H1 (cell line): Measurements from ENCODE around the gene ASL. TPM values are rescaled to one million over a fixed set of nuclear protein-coding genes. Genes with fewer than 3 reads are reported as not detected.

Experiments
- CTCF ChIA-PET: fragments of 300-600 bp; sonication (Branson Sonifier 250); formaldehyde crosslinking; loops from one replicate; lab custom pipeline; 2021; ENCODE audit not compliant: partially characterized antibody; lab: Charles Lee
- POLR2A ChIA-PET: fragments of 300-600 bp; sonication (Branson Sonifier 250); formaldehyde crosslinking; loops from one replicate; lab custom pipeline; 2021; ENCODE audit warnings: inconsistent platforms; ENCODE audit not compliant: partially characterized antibody; lab: Charles Lee
- DNase-seq, 2 experiments: peaks; one replicate each; pipeline versions ENCODE4 v3.0.0 to v3.0.0-alpha.2; 2010 to 2022; ENCODE audit warnings: low spot score in 2 of 2, low read depth in 1 of 2, mixed read lengths in 1 of 2
- FAIRE-seq: peaks from 2 replicates; lab custom pipeline; 2011; peaks lifted over from hg19 to GRCh38; lab: Jason Lieb, UNC
- H2AFZ ChIP-seq: 2 replicates; pipeline ENCODE4 v1.8.1; 2012; ENCODE audit warnings: low read length, inconsistent platforms
- H2AK5ac ChIP-seq: 2 replicates; pipeline ENCODE4 v1.6.1; 2013; ENCODE audit warnings: low read depth, low read length
- H2BK120ac ChIP-seq: replicated peaks from 2 replicates; pipeline ENCODE3; 2013; ENCODE audit warnings: low read depth, low read length, inconsistent platforms
- H2BK12ac ChIP-seq: 2 replicates; pipeline ENCODE4 v1.6.1; 2013; ENCODE audit warnings: low read depth, low read length
- H2BK15ac ChIP-seq: 2 replicates; pipeline ENCODE4 v1.6.1; 2013; ENCODE audit warnings: low read length
- H2BK20ac ChIP-seq: 2 replicates; pipeline ENCODE4 v1.6.1; 2013; ENCODE audit warnings: low read length
- H2BK5ac ChIP-seq: 2 replicates; pipeline ENCODE4 v1.6.1; 2013; ENCODE audit warnings: low read depth, low read length
- H3K14ac ChIP-seq: 2 replicates; pipeline ENCODE4 v1.6.1; 2013; ENCODE audit warnings: inconsistent platforms; ENCODE audit not compliant: insufficient read length
- H3K18ac ChIP-seq: 2 replicates; pipeline ENCODE4 v1.6.1; 2013; ENCODE audit warnings: low read length; ENCODE audit errors: extremely low read depth
- H3K23ac ChIP-seq: 2 replicates; pipeline ENCODE4 v1.6.1; 2013; ENCODE audit warnings: inconsistent platforms; ENCODE audit not compliant: insufficient read length
- H3K23me2 ChIP-seq: 2 replicates; pipeline ENCODE4 v1.6.1; 2013; ENCODE audit warnings: low read depth, low read length
- H3K27ac ChIP-seq: 2 replicates; pipeline ENCODE4 v1.6.1; 2011; ENCODE audit warnings: low read depth, low read length, inconsistent platforms
- H3K27me3 ChIP-seq, 4 experiments: replicated peaks in 1 of 4; 1 replicate in 1 of 4; 2 replicates in 3 of 4; pipeline versions ENCODE4 v1.6.1 to v1.8.1; 2011 to 2013; ENCODE audit warnings: low read length in 3 of 4, mild to moderate bottlenecking in 3 of 4, inconsistent platforms in 2 of 4, mixed read lengths in 2 of 4, moderate library complexity in 1 of 4; ENCODE audit not compliant: control insufficient read depth in 3 of 4, insufficient read depth in 3 of 4; ENCODE audit errors: extremely low read depth in 1 of 4
- H3K36me3 ChIP-seq, 4 experiments: 2 replicates each; pipeline versions ENCODE4 v1.6.1 to v1.8.1; 2011 to 2013; ENCODE audit warnings: mild to moderate bottlenecking in 4 of 4, low read length in 3 of 4, moderate library complexity in 2 of 4, control low read depth in 1 of 4, inconsistent platforms in 1 of 4; ENCODE audit not compliant: insufficient read depth in 4 of 4, control insufficient read depth in 2 of 4
- H3K4ac ChIP-seq: replicated peaks from 2 replicates; pipeline ENCODE3; 2013; ENCODE audit warnings: low read length, low read depth, mixed read lengths, inconsistent platforms; ENCODE audit not compliant: insufficient read length
- H3K4me1 ChIP-seq, 4 experiments: replicated peaks in 1 of 4; 1 replicate in 1 of 4; 2 replicates in 3 of 4; pipeline versions ENCODE4 v1.6.1 to v1.8.1; 2011 to 2013; ENCODE audit warnings: low read length in 3 of 4, inconsistent platforms in 2 of 4, mixed read lengths in 1 of 4; ENCODE audit not compliant: insufficient read depth in 4 of 4, control insufficient read depth in 3 of 4
- H3K4me2 ChIP-seq, 2 experiments: 2 replicates each; pipeline versions ENCODE4 v1.6.1 to v1.8.1; 2011 to 2013; ENCODE audit warnings: low read depth in 2 of 2, low read length in 2 of 2, control low read depth in 1 of 2, inconsistent platforms in 1 of 2, mild to moderate bottlenecking in 1 of 2; ENCODE audit not compliant: insufficient read depth in 1 of 2
- H3K4me3 ChIP-seq, 4 experiments: fragments of 200-600, 300-600 bp in 1 of 4; sonication (generic), shearing (Covaris generic), sonication (Bioruptor Twin) in 1 of 4; 2 replicates each; pipeline versions ENCODE4 v1.5.1 to v1.8.1; 2011 to 2016; ENCODE audit warnings: low read length in 4 of 4, low read depth in 3 of 4, control low read depth in 2 of 4, inconsistent platforms in 2 of 4, mild to moderate bottlenecking in 2 of 4, mixed read lengths in 1 of 4, moderate library complexity in 1 of 4; ENCODE audit not compliant: insufficient read depth in 2 of 4; ENCODE audit errors: extremely low read depth in 1 of 4
- H3K56ac ChIP-seq: replicated peaks from 2 replicates; pipeline ENCODE3; 2013; ENCODE audit warnings: low read depth, mild to moderate bottlenecking, mixed read lengths, low read length, inconsistent platforms; ENCODE audit not compliant: insufficient read length
- H3K79me1 ChIP-seq: 2 replicates; pipeline ENCODE4 v1.6.1; 2013; ENCODE audit warnings: low read depth, low read length, control low read depth
- H3K79me2 ChIP-seq, 2 experiments: 2 replicates each; pipeline versions ENCODE4 v1.6.1 to v1.8.1; 2012 to 2013; ENCODE audit warnings: low read length in 2 of 2, mild to moderate bottlenecking in 2 of 2, inconsistent platforms in 1 of 2; ENCODE audit not compliant: insufficient read depth in 2 of 2, control insufficient read depth in 1 of 2
- H3K9ac ChIP-seq, 4 experiments: replicated peaks in 1 of 4; 1 replicate in 1 of 4; 2 replicates in 3 of 4; pipeline versions ENCODE4 v1.6.1 to v1.8.1; 2011 to 2013; ENCODE audit warnings: low read depth in 3 of 4, low read length in 3 of 4, control low read depth in 2 of 4, mild to moderate bottlenecking in 2 of 4, moderate library complexity in 2 of 4, inconsistent platforms in 1 of 4; ENCODE audit errors: extremely low read depth in 1 of 4
- H3K9me3 ChIP-seq, 2 experiments: 2 replicates each; pipeline versions ENCODE4 v1.6.1 to v1.8.1; 2012 to 2013; ENCODE audit warnings: mild to moderate bottlenecking in 2 of 2, moderate library complexity in 2 of 2, control low read depth in 1 of 2, inconsistent platforms in 1 of 2, low read depth in 1 of 2, low read length in 1 of 2, mixed read lengths in 1 of 2; ENCODE audit not compliant: insufficient read depth in 2 of 2
- H4K20me1 ChIP-seq, 2 experiments: replicated peaks in 1 of 2; 2 replicates each; pipeline versions ENCODE3 to v1.8.1; 2011 to 2013; ENCODE audit warnings: inconsistent platforms in 2 of 2, low read length in 2 of 2, mild to moderate bottlenecking in 1 of 2; ENCODE audit not compliant: insufficient read depth in 2 of 2, control insufficient read depth in 1 of 2
- H4K5ac ChIP-seq: 2 replicates; pipeline ENCODE4 v1.6.1; 2013; ENCODE audit warnings: low read length, low read depth, mixed read lengths, inconsistent platforms; ENCODE audit not compliant: insufficient read length
- H4K8ac ChIP-seq: 2 replicates; pipeline ENCODE4 v1.8.0; 2013; ENCODE audit warnings: mild to moderate bottlenecking, moderate library complexity, low read length, inconsistent platforms; ENCODE audit not compliant: insufficient read depth; ENCODE audit errors: extremely low read depth
- H4K91ac ChIP-seq: replicated peaks from 2 replicates; pipeline ENCODE3; 2013; ENCODE audit warnings: low read length, mixed read lengths, inconsistent platforms; ENCODE audit not compliant: insufficient read length
- EP300 ChIP-seq, 2 experiments: IDR thresholded peaks; 1 replicate in 1 of 2; 2 replicates in 1 of 2; pipeline ENCODE4 v1.6.1; 2011 to 2012; ENCODE audit warnings: low read depth in 2 of 2, low read length in 2 of 2, mild to moderate bottlenecking in 2 of 2, borderline replicate concordance in 1 of 2, inconsistent platforms in 1 of 2, moderate library complexity in 1 of 2
- GTF2F1 ChIP-seq: IDR thresholded peaks from 2 replicates; pipeline ENCODE4 v1.6.1; 2012; ENCODE audit warnings: low read depth, low read length, improper control_type of control experiment, borderline replicate concordance
- PHF8 ChIP-seq: fragments of 200-600 bp; sonication (generic); conservative IDR thresholded peaks from 2 replicates; pipeline ENCODE4 v1.7.1; 2012; ENCODE audit warnings: low read depth, mild to moderate bottlenecking, inconsistent platforms, low read length, moderate library complexity
- POLR2AphosphoS5 ChIP-seq: IDR thresholded peaks from 2 replicates; pipeline ENCODE4 v1.6.1; 2011; ENCODE audit warnings: low read depth, low read length
- TAF1 ChIP-seq: IDR thresholded peaks from 2 replicates; pipeline ENCODE4 v1.6.1; 2011; ENCODE audit warnings: mild to moderate bottlenecking, low read depth, low read length
- TEAD4 ChIP-seq: IDR thresholded peaks from 2 replicates; pipeline ENCODE4 v1.6.1; 2012; ENCODE audit warnings: low read depth, low read length, inconsistent platforms, mixed read lengths
- YY1 ChIP-seq: IDR thresholded peaks from 2 replicates; pipeline ENCODE4 v1.6.1; 2011; ENCODE audit warnings: low read depth, mild to moderate bottlenecking, low read length
- WGBS, 2 experiments: shearing (Covaris generic) in 1 of 2; methylation state at CpG; one replicate each; pipeline versions ENCODE4 v1.1.6 to v1.1.7; 2013 to 2015; ENCODE audit warnings: low lambda C conversion rate in 2 of 2, mixed read lengths in 2 of 2, inconsistent platforms in 1 of 2, low coverage in 1 of 2, missing lambda C conversion rate in 1 of 2; ENCODE audit not compliant: insufficient replicate concordance in 2 of 2, insufficient coverage in 1 of 2, insufficient read length in 1 of 2; ENCODE audit errors: extremely low coverage in 1 of 2, missing lambda C conversion rate in 1 of 2; 5-methylcytosine and 5-hydroxymethylcytosine counted together
- long read RNA-seq, 2 experiments: library from RNA in 1 of 2; library from capped mRNA in 1 of 2; stranded (forward); transcript quantifications; one replicate each; pipeline ENCODE4 v2.0.0, GENCODE V29; 2021; ENCODE audit warnings: inconsistent platforms in 1 of 2
- polyA minus RNA-seq, 3 experiments: library from RNA; depleted of rRNA, polyadenylated mRNA; stranded (reverse); fragments of >200 nt; gene quantifications; 1 replicate in 2 of 3; 2 replicates in 1 of 3; pipeline ENCODE4 v1.2.3, GENCODE V29; 2011
- polyA plus RNA-seq, 7 experiments: library from polyadenylated mRNA; depleted of rRNA in 3 of 7; stranded (reverse) in 5 of 7; unstranded in 2 of 7; fragments of >200 nt in 5 of 7; fragments of 200-250 nt in 2 of 7; gene quantifications; 1 replicate in 5 of 7; 2 replicates in 1 of 7; 4 replicates in 1 of 7; pipeline versions ENCODE4 v1.2.1 to v1.2.3, GENCODE V29; 2011 to 2013; ENCODE audit warnings: missing spikeins in 2 of 7, mixed read lengths in 2 of 7
- total RNA-seq: library from RNA; stranded (reverse); fragmentation: NEBNext Ultra II Directional; extraction: Animal tissue kit (Norgen Biotek cat#: 25700); gene quantifications from 2 replicates; pipeline ENCODE4 v1.2.1, GENCODE V29; 2021

Gene ASL
- 23.3 and 23.4 TPM in 2 replicates for total RNA-seq
- 35.3 and 44.9 TPM in 2 replicates for polyA plus RNA-seq (2011; rRNA removed)
- polyA plus RNA-seq (2011; cell fraction: cytosol; rRNA removed), result 40.5 TPM
- polyA plus RNA-seq (2011; cell fraction: nucleus; rRNA removed), result 94.7 TPM
- 27.1 to 38.6 TPM (median 35.5 TPM) in 4 replicates for polyA plus RNA-seq (2012, experiment 1 of 2)
- polyA plus RNA-seq (2012, experiment 2 of 2), result 62.0 TPM
- 16.1 TPM for polyA plus RNA-seq (2013, experiment 1 of 2)
- polyA plus RNA-seq (2013, experiment 2 of 2), result 14.4 TPM
- 19.5 and 23.7 TPM in 2 replicates for polyA minus RNA-seq (2011; rRNA and poly(A)+ RNA removed)
- polyA minus RNA-seq (2011; cell fraction: cytosol; rRNA and poly(A)+ RNA removed), result 17.3 TPM
- 25.6 TPM for polyA minus RNA-seq (2011; cell fraction: nucleus; rRNA and poly(A)+ RNA removed)
- long read RNA-seq, experiment 1, transcript ASL-205 (16 exons, 1,622 nt), result major isoform, 6 of 23 reads
- long read RNA-seq, experiment 1, partial matches to known transcripts, result 8 of 23 reads
- long read RNA-seq, experiment 1, other reads (novel, unspliced or antisense), result 5 of 23 reads
- long read RNA-seq, experiment 2, transcript ASL-201 (17 exons, 2,143 nt), result major isoform, 25 of 48 reads
- long read RNA-seq, experiment 2, partial matches to known transcripts, result 3 of 48 reads
- long read RNA-seq, experiment 2, other reads (novel, unspliced or antisense), result 16 of 48 reads

GRCh38 chr7:66075590-66076461 lies at the start of gene ASL:
Gene ASL, plus strand, starts transcription at chr7:66075819. Its CDS starts 263 bp downstream, at chr7:66076082.
- Histone ChIP-seq H3K4ac (no peak within 1 kb of the TSS), H2BK12ac (no peak within 1 kb of the TSS), H3K27me3 (no peaks in the 10 kb centered on the region), H2AFZ (0 out of 2 replicates have a peak within 1 kb of the TSS, but pooled peaks have one; percentile 42), H2BK15ac (0 out of 2 replicates have a peak within 1 kb of the TSS, but pooled peaks have one; percentile 84), H4K91ac (no peak within 1 kb of the TSS), H3K9me3 (no peaks in the 10 kb centered on the region), H2BK120ac (no peak within 1 kb of the TSS), H3K4me3 (peak within 1 kb of the TSS; percentile 81 to 100 (median 84)), H3K4me1 (peaks cover 0 to 10% (median 6%) of the 10 kb centered on the region in 4 experiments; a peak in 4 of 7 replicates), H4K5ac (peak within 1 kb of the TSS; percentile 62), H3K18ac (peak within 1 kb of the TSS; percentile 78), H3K79me1 (peaks cover 2% of the 10 kb centered on the region; the same call in 1 of the 2 replicates), H3K4me2 (peak within 1 kb of the TSS; percentile 93 to 95), H3K36me3 (0 out of 8 replicates have a peak, but pooled peaks cover 0 to 4% (median 0%) of the 10 kb centered on the region in 4 experiments), H3K14ac (no peak within 1 kb of the TSS), H2BK5ac (peak within 1 kb of the TSS; percentile 80; the same call in 1 of the 2 replicates), H4K20me1 (peaks cover 0 to 3% of the 10 kb centered on the region in 2 experiments), H2AK5ac (no peak within 1 kb of the TSS), H4K8ac (peak within 1 kb of the TSS; percentile 81; the same call in 1 of the 2 replicates), H2BK20ac (no peak within 1 kb of the TSS), H3K27ac (peak within 1 kb of the TSS; percentile 72; the same call in 1 of the 2 replicates), H3K56ac (no peak within 1 kb of the TSS), H3K23me2 (peaks cover 7% of the 10 kb centered on the region; the same call in 1 of the 2 replicates), H3K9ac (peak within 1 kb of the TSS; percentile 66 to 83 (median 77)), H3K79me2 (0 out of 4 replicates have a peak, but pooled peaks cover 0 to 5% of the 10 kb centered on the region in 2 experiments), H3K23ac (no peak within 1 kb of the TSS)
- 2% methylated on average over 32 of the region's 67 CpGs; no CpG with 5 or more reads in 1 of the 2 experiments for WGBS, 2 experiments
- no peak for FAIRE-seq
- POLR2A ChIA-PET, result interaction anchor here (0.6 to 2.7 kb wide), 19 partner anchors 8 to 422 kb away, joined by 3 to 11 read pairs (median 4); partner anchors contain the start of gene CRCP
- peak; percentile 61 to 99 for DNase-seq
- CTCF ChIA-PET, result no interaction called here
- TF ChIP-seq PHF8, result peak; percentile 87
- peak; percentile 86 for TF ChIP-seq POLR2AphosphoS5
- no peak for TF ChIP-seq TEAD4
- 0 out of 3 replicates have a peak, but pooled peaks of 1 of the 2 experiments have one; percentile 45 for TF ChIP-seq EP300 (IDR thresholded peaks at IDR 0.05; ENCODE audit: borderline replicate concordance in 1 of 2, low read depth in 2 of 2, low read length in 2 of 2)
- 0 out of 2 replicates have a peak, but pooled peaks have one; percentile 17 for TF ChIP-seq YY1
- TF ChIP-seq GTF2F1, result no peak
- peak; percentile 97 for TF ChIP-seq TAF1
